GM23248 (cell line): Measurements from ENCODE around the gene PNPLA2.

Experiments
- EZH2 ChIP-seq: fragments of 200-600 bp; sonication (generic); IDR thresholded peaks from 2 replicates; pipeline ENCODE4 v1.6.1; 2018; ENCODE audit warnings: antibody characterized with exemption, mild to moderate bottlenecking; ENCODE audit not compliant: insufficient read depth, poor library complexity, severe bottlenecking
- EZH2phosphoT487 ChIP-seq: fragments of 200-600 bp; sonication (generic); IDR thresholded peaks from 2 replicates; pipeline ENCODE4 v1.6.1; 2018; ENCODE audit warnings: antibody characterized with exemption, moderate library complexity, mild to moderate bottlenecking, low read depth; ENCODE audit not compliant: insufficient read depth

DNA sequence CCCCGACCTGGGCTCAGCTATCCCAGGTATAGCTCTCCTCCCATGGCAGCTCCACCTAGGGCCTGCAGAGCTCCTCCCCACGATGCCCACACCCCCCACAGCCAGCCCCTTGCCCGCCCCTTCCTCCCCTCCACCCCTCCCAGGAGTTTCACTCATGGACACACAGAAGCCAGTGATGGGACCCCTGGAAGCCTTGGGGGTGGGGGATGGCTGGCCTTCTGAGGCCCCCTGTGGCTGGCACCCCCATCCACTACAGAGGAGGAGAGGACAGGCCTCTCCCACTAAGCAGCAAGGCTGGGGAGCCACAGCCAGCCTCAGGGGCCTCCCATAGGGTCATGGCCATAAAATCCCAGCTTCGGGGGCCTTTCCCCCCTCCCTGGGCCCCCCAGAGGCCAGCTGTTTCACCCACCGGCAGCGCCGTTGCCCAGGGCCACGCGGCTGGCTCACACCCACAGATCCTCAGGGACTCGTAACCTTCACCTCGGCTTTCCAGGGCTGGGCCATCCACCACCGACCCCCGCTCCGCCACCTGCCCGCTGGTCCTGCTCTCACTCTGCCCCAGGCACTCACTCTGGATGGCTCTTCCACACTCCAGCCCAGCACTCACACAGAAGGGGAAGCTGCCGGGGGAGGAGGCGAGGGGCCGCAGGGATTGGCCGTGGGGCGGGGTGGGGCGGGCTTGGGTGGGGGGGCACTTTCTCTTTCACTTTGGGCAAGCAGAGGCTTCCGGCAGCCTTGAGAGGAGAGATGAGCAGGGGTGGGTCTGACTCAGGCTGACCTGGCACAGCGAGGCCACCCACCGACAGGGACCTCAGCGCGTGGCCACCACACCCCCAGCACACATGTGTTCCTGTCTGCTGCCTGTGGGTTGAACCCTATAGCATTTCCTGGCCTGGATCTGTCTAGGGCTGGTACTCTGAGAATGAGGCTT is 22.8 kb upstream of the PNPLA2 start:
- no peak for TF ChIP-seq EZH2
- no peak for TF ChIP-seq EZH2phosphoT487
